Epithelial cell of esophagus (primary cell): Measurements from ENCODE around the gene MTG1.
A peak's percentile ranks its signal among the peaks of the same experiment; 100 is the strongest.

ENCODE experiments used
- DNase-seq: peaks from one replicate; pipeline ENCODE4 v3.0.0; 2010; ENCODE audit warnings: low read depth
- H3K4me3 ChIP-seq: 2 replicates; pipeline ENCODE4 v1.5.1; 2011; ENCODE audit warnings: mild to moderate bottlenecking, low read length, control low read depth
- TF ChIP-seq, protein P1 (sequence below): IDR thresholded peaks from 2 replicates; pipeline ENCODE4 v1.5.1; 2011; ENCODE audit warnings: low read depth, mild to moderate bottlenecking, low read length, control low read depth, inconsistent platforms; ENCODE audit not compliant: insufficient read depth; ENCODE audit errors: missing control alignments

MTG1 gene, protein sequence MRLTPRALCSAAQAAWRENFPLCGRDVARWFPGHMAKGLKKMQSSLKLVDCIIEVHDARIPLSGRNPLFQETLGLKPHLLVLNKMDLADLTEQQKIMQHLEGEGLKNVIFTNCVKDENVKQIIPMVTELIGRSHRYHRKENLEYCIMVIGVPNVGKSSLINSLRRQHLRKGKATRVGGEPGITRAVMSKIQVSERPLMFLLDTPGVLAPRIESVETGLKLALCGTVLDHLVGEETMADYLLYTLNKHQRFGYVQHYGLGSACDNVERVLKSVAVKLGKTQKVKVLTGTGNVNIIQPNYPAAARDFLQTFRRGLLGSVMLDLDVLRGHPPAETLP

DNA sequence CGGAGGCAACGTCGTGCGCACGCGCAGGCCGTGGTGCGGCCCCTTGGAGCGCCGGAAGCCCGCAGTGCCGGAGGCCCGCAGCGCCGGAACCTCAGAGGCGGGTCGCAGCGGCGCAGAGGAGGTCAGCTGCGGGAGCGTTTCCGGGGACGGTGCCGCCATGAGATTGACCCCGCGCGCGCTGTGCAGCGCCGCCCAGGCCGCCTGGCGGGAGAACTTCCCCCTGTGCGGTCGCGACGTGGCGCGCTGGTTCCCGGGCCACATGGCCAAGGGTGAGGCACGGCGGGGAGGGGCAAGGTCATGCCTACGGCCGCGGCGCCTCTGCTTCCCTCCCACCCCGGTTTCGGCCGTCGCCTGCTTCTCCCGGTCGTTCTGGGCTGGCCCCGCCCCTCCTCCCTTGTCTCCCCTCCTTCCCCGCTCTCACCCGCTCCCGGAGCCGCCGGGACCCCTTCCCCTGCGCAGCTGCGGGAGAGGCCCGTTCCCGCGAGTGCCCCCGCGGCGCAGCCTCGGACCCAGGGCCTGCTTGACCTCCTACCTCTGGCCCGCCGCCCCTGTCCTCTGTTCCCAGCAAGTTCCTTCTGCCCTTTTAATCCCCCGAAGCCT lies at the start of gene MTG1:
Gene MTG1 (plus strand): TSS at position 94 of the 600 bp plus-strand sequence. CDS start 64 bp downstream, at position 158.
- TF ChIP-seq, protein P1, sequence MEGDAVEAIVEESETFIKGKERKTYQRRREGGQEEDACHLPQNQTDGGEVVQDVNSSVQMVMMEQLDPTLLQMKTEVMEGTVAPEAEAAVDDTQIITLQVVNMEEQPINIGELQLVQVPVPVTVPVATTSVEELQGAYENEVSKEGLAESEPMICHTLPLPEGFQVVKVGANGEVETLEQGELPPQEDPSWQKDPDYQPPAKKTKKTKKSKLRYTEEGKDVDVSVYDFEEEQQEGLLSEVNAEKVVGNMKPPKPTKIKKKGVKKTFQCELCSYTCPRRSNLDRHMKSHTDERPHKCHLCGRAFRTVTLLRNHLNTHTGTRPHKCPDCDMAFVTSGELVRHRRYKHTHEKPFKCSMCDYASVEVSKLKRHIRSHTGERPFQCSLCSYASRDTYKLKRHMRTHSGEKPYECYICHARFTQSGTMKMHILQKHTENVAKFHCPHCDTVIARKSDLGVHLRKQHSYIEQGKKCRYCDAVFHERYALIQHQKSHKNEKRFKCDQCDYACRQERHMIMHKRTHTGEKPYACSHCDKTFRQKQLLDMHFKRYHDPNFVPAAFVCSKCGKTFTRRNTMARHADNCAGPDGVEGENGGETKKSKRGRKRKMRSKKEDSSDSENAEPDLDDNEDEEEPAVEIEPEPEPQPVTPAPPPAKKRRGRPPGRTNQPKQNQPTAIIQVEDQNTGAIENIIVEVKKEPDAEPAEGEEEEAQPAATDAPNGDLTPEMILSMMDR = no peak
- peak; percentile 90 for DNase-seq
- H3K4me3 ChIP-seq = peak within 1 kb of the TSS; percentile 87

DNA sequence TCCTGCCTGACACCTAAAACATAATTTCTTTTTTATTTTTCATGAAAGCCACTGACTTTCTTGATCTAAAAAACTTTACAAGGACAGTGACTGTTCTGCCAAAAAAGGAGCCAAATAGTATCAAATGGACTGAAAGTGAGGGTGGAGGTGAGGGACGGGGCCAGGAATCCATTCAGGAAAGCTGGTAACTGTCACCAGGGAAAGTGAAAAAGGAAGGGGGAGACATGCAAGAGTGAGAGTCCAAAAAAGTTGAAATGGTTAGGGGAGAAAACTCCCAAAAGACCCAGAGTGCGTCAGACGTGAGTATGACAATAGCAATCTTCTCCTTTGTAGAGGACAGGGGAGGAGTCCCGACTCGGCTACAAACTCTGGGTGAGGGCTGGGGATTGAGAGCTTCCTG lies 49.7 kb upstream of the MTG1 start:
- DNase-seq = no peak
- no peak overlapping the region for H3K4me3 ChIP-seq
- TF ChIP-seq, protein P1 = no peak

DNA sequence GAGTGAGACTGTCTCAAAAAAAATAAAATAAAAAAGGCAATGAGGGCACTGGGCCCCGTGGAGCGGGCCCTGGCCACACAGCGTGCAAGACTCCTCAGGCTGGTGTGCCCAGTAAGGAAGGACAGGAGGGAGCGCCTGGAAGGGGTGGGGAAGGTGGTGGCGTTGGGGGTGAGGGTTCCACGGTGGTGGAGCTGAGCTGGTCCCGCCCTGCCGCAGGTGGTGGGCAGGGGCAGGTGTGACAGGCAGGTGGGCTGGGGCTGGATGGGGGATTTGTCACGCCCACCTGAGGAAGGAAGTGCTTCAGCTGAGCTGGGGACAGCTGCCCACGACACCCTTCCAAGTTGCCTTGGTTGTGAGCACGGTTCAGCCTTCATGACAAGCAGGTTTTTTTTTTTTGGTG lies 47.5 kb upstream of the MTG1 start:
- TF ChIP-seq, protein P1 = no peak
- DNase-seq = no peak

GRCh38 chr10:133347710-133348517 lies 46.0 kb upstream of the MTG1 start:
- no peak overlapping the region for H3K4me3 ChIP-seq
- TF ChIP-seq, protein P1 = no peak
- DNase-seq = no peak

More for the DNA sequence above, 47.5 kb upstream of the MTG1 start:
- no peak overlapping the region for H3K4me3 ChIP-seq

GRCh38 chr10:133349160-133349568 lies 44.8 kb upstream of the MTG1 start:
- DNase-seq = no peak
- no peak overlapping the region for H3K4me3 ChIP-seq
- TF ChIP-seq, protein P1 = no peak

- TF ChIP-seq, protein P1 = no peak
- no peak overlapping the region for H3K4me3 ChIP-seq
- DNase-seq = no peak
These were observed 44.4 kb upstream of the MTG1 start for GRCh38 chr10:133349577-133350011.
